ENCODE measurements around the gene BBS1.

The BBS1 gene

GRCh38 chr11:66489636-66490035 lies 20.8 kb upstream of the BBS1 start:
- TF ChIP-seq SIN3A (IDR thresholded peaks at IDR 0.05; ENCODE audit: borderline replicate concordance, insufficient read depth, low read length) (no peak), TAF1 (IDR thresholded peaks at IDR 0.05; ENCODE audit: borderline replicate concordance, insufficient read depth, low read length) (no peak), FOXP2 (optimal IDR thresholded peaks at IDR 0.05; ENCODE audit: borderline replicate concordance, extremely low read depth, extremely low read length, insufficient read depth) (no peak), POLR2AphosphoS5 (IDR thresholded peaks at IDR 0.05; ENCODE audit: low read depth, low read length) (no peak), REST (IDR thresholded peaks at IDR 0.05; ENCODE audit: insufficient read depth in 1 of 2, low read depth in 2 of 2, low read length in 2 of 2) (no peak)

GRCh38 chr11:66491315-66491935 lies 19.0 kb upstream of the BBS1 start:
- no peak for TF ChIP-seq TAF1 (IDR thresholded peaks at IDR 0.05; ENCODE audit: borderline replicate concordance, insufficient read depth, low read length)
- no peak for TF ChIP-seq REST (IDR thresholded peaks at IDR 0.05; ENCODE audit: insufficient read depth in 1 of 2, low read depth in 2 of 2, low read length in 2 of 2)

- TF ChIP-seq FOXP2 (optimal IDR thresholded peaks at IDR 0.05; ENCODE audit: borderline replicate concordance, extremely low read depth, extremely low read length, insufficient read depth) (no peak), TAF1 (IDR thresholded peaks at IDR 0.05; ENCODE audit: borderline replicate concordance, insufficient read depth, low read length) (no peak), POLR2AphosphoS5 (IDR thresholded peaks at IDR 0.05; ENCODE audit: low read depth, low read length) (no peak), SIN3A (IDR thresholded peaks at IDR 0.05; ENCODE audit: borderline replicate concordance, insufficient read depth, low read length) (no peak), REST (IDR thresholded peaks at IDR 0.05; ENCODE audit: insufficient read depth in 1 of 2, low read depth in 2 of 2, low read length in 2 of 2) (no peak)
Observed at GRCh38 chr11:66492161-66492865, 18.1 kb upstream of the BBS1 start.

GRCh38 chr11:66493130-66493529 lies 17.3 kb upstream of the BBS1 start:
- TF ChIP-seq SIN3A (IDR thresholded peaks at IDR 0.05; ENCODE audit: borderline replicate concordance, insufficient read depth, low read length) (no peak), TAF1 (IDR thresholded peaks at IDR 0.05; ENCODE audit: borderline replicate concordance, insufficient read depth, low read length) (no peak), FOXP2 (optimal IDR thresholded peaks at IDR 0.05; ENCODE audit: borderline replicate concordance, extremely low read depth, extremely low read length, insufficient read depth) (no peak), POLR2AphosphoS5 (IDR thresholded peaks at IDR 0.05; ENCODE audit: low read depth, low read length) (no peak), REST (IDR thresholded peaks at IDR 0.05; ENCODE audit: insufficient read depth in 1 of 2, low read depth in 2 of 2, low read length in 2 of 2) (no peak)
